ENCODE results near the gene HIGD1A.

- TF ChIP-seq CTCF (IDR thresholded peaks at IDR 0.05) (no peak), POLR2A (IDR thresholded peaks at IDR 0.05) (no peak)
These were observed 69.3 kb downstream of the HIGD1A start for GRCh38 chr3:42735019-42735418.

Data from lower leg skin (tissue), 3 donors.